OCI-LY1 (cell line): Measurements from ENCODE around the gene GMDS.

Experiments
- H2AFZ ChIP-seq: fragments of 200-600 bp; sonication (generic), shearing (Covaris generic); 2 replicates; pipeline ENCODE4 v1.6.0; 2014; ENCODE audit warnings: antibody characterized with exemption, mild to moderate bottlenecking, low read length
- H3F3A ChIP-seq: fragments of 200-600 bp; sonication (generic), shearing (Covaris generic); 2 replicates; pipeline ENCODE4 v1.6.0; 2014; ENCODE audit warnings: mild to moderate bottlenecking, antibody characterized with exemption, low read length, moderate library complexity; ENCODE audit not compliant: insufficient read depth
- H3K27ac ChIP-seq: fragments of 200-600 bp; sonication (generic); 2 replicates; pipeline ENCODE4 v1.5.1; 2014; ENCODE audit warnings: low read length, mixed run types, mild to moderate bottlenecking, low read depth; ENCODE audit not compliant: poor library complexity, severe bottlenecking
- H3K27me3 ChIP-seq: fragments of 200-600 bp; sonication (generic); 2 replicates; pipeline ENCODE4 v1.6.0; 2014; ENCODE audit warnings: antibody characterized with exemption, mild to moderate bottlenecking, low read length, moderate library complexity; ENCODE audit not compliant: insufficient read depth
- H3K36me3 ChIP-seq: fragments of 200-600 bp; sonication (generic); 2 replicates; pipeline ENCODE4 v1.6.1; 2014; ENCODE audit warnings: mild to moderate bottlenecking, antibody characterized with exemption, low read length, moderate library complexity, mixed read lengths; ENCODE audit not compliant: insufficient read depth
- H3K4me1 ChIP-seq: fragments of 200-600 bp; sonication (generic); 2 replicates; pipeline ENCODE4 v1.5.1; 2014; ENCODE audit warnings: mild to moderate bottlenecking, low read length, moderate library complexity; ENCODE audit not compliant: insufficient read depth, severe bottlenecking
- H3K4me2 ChIP-seq: fragments of 200-600 bp; sonication (generic), shearing (Covaris generic); 2 replicates; pipeline ENCODE4 v1.6.1; 2014; ENCODE audit warnings: low read length
- H3K4me3 ChIP-seq: fragments of 200-600 bp; sonication (generic); 2 replicates; pipeline ENCODE4 v1.5.1; 2014; ENCODE audit warnings: low read length, low read depth, mild to moderate bottlenecking, mixed read lengths; ENCODE audit not compliant: poor library complexity, severe bottlenecking
- H3K79me2 ChIP-seq: fragments of 200-600 bp; shearing (Covaris generic); 2 replicates; pipeline ENCODE4 v1.6.1; 2016; ENCODE audit warnings: mixed run types, low read length, mixed read lengths; ENCODE audit not compliant: insufficient read depth
- H3K9ac ChIP-seq: fragments of 200-600 bp; sonication (generic), shearing (Covaris generic); 2 replicates; pipeline ENCODE4 v1.6.1; 2014; ENCODE audit warnings: mild to moderate bottlenecking, low read length, mixed read lengths
- H3K9me2 ChIP-seq: fragments of 200-600 bp; sonication (generic), shearing (Covaris generic); 2 replicates; pipeline ENCODE4 v1.6.1; 2014; ENCODE audit warnings: low read depth, mild to moderate bottlenecking, low read length, mixed read lengths
- H3K9me3 ChIP-seq: fragments of 200-600 bp; shearing (Covaris generic); 2 replicates; pipeline ENCODE4 v1.6.1; 2014; ENCODE audit warnings: low read length, mixed read lengths
- H4K20me1 ChIP-seq: fragments of 200-600 bp; sonication (generic), shearing (Covaris generic); 2 replicates; pipeline ENCODE4 v1.6.0; 2016; ENCODE audit warnings: mild to moderate bottlenecking, low read length; ENCODE audit not compliant: insufficient read depth
- CTCF ChIP-seq: fragments of 200-600 bp; sonication (generic), shearing (Covaris generic); IDR thresholded peaks from 2 replicates; pipeline ENCODE4 v1.5.1; 2017; ENCODE audit warnings: mild to moderate bottlenecking, antibody characterized with exemption, low read length, moderate library complexity, mixed read lengths
- EZH2 ChIP-seq: fragments of 200-600 bp; sonication (generic), shearing (Covaris generic); IDR thresholded peaks from 2 replicates; pipeline ENCODE4 v1.8.0; 2017; ENCODE audit warnings: borderline replicate concordance, mixed run types, mild to moderate bottlenecking, antibody characterized with exemption, low read length, moderate library complexity, mixed read lengths

GMDS gene

GRCh38 chr6:1940381-1940780 is 305.0 kb downstream of the GMDS start:
- Histone ChIP-seq H3F3A (no peaks in the 10 kb centered on the region), H2AFZ (no peak overlapping the region), H3K9ac (peak overlapping the region; percentile 19; the same call in 1 of the 2 replicates), H4K20me1 (no peaks in the 10 kb centered on the region), H3K36me3 (0 out of 2 replicates have a peak, but pooled peaks cover 4% of the 10 kb centered on the region), H3K79me2 (no peaks in the 10 kb centered on the region), H3K9me2 (no peaks in the 10 kb centered on the region), H3K27me3 (no peaks in the 10 kb centered on the region), H3K9me3 (0 out of 2 replicates have a peak, but pooled peaks cover 11% of the 10 kb centered on the region), H3K4me1 (peaks cover 43% of the 10 kb centered on the region), H3K27ac (peak overlapping the region; percentile 83), H3K4me2 (peak overlapping the region; percentile 34; the same call in 1 of the 2 replicates), H3K4me3 (no peak overlapping the region)
- no peak for TF ChIP-seq CTCF
- no peak for TF ChIP-seq EZH2

GRCh38 chr6:1933292-1933691 is 312.1 kb downstream of the GMDS start:
- H3K4me2 ChIP-seq: no peak overlapping the region
- TF ChIP-seq EZH2 (no peak), CTCF (no peak)
- no peak overlapping the region for H3K4me3 ChIP-seq
- no peaks in the 10 kb centered on the region for H4K20me1 ChIP-seq
- no peaks in the 10 kb centered on the region for H3K9me2 ChIP-seq
- H3K4me1 ChIP-seq: no peaks in the 10 kb centered on the region
- H3K36me3 ChIP-seq: peaks cover 4% of the 10 kb centered on the region; the same call in 1 of the 2 replicates
- no peaks in the 10 kb centered on the region for H3K27me3 ChIP-seq
- H3K27ac ChIP-seq: no peak overlapping the region
- no peak overlapping the region for H3K9ac ChIP-seq
- H3F3A ChIP-seq: no peaks in the 10 kb centered on the region
- H3K79me2 ChIP-seq: no peaks in the 10 kb centered on the region
- peaks cover 22% of the 10 kb centered on the region for H3K9me3 ChIP-seq
- H2AFZ ChIP-seq: no peak overlapping the region

- Histone ChIP-seq H3K9me2 (no peaks in the 10 kb centered on the region), H3K4me2 (no peak overlapping the region), H3K9me3 (peaks cover 18% of the 10 kb centered on the region), H3K4me1 (no peaks in the 10 kb centered on the region), H3K4me3 (no peak overlapping the region), H3K27ac (no peak overlapping the region), H3K36me3 (peaks cover 4% of the 10 kb centered on the region; the same call in 1 of the 2 replicates), H4K20me1 (no peaks in the 10 kb centered on the region), H3K79me2 (no peaks in the 10 kb centered on the region), H3K27me3 (no peaks in the 10 kb centered on the region), H3K9ac (no peak overlapping the region), H2AFZ (no peak overlapping the region), H3F3A (no peaks in the 10 kb centered on the region)
- TF ChIP-seq EZH2 (no peak), CTCF (no peak)
Measured at GRCh38 chr6:1931817-1932216, 313.6 kb downstream of the GMDS start.
